Karpas-422 (cell line): ENCODE data around the gene TBCC. TPM values are rescaled to one million over a fixed set of nuclear protein-coding genes. Genes with fewer than 3 reads are reported as not detected.
"Not testable (repeated sequence)": the region's sequence is repeated elsewhere in the genome, so short reads cannot be mapped to it uniquely, and the experiment has no call there.

Source experiments
- DNase-seq: peaks from one replicate; pipeline ENCODE4 v3.0.0-alpha.2; 2015
- H2AFZ ChIP-seq: fragments of 200-600 bp; sonication (generic); 2 replicates; pipeline ENCODE4 v1.6.1; 2014; ENCODE audit warnings: antibody characterized with exemption, low read length, mixed read lengths
- H3K27ac ChIP-seq: fragments of 200-600 bp; sonication (generic); 2 replicates; pipeline ENCODE4 v1.5.1; 2014; ENCODE audit warnings: mild to moderate bottlenecking, low read length, moderate library complexity
- H3K27me3 ChIP-seq: fragments of 200-600 bp; sonication (generic); 2 replicates; pipeline ENCODE4 v1.6.1; 2014; ENCODE audit warnings: low read length, mixed read lengths
- H3K36me3 ChIP-seq: fragments of 200-600 bp; sonication (generic); 2 replicates; pipeline ENCODE4 v1.6.1; 2014; ENCODE audit warnings: low read length, mixed read lengths; ENCODE audit not compliant: insufficient read depth
- H3K4me1 ChIP-seq: fragments of 200-600 bp; sonication (generic); 2 replicates; pipeline ENCODE4 v1.6.1; 2014; ENCODE audit warnings: mild to moderate bottlenecking, low read length, mixed read lengths
- H3K4me2 ChIP-seq: fragments of 200-600 bp; sonication (generic); 2 replicates; pipeline ENCODE4 v1.6.1; 2014; ENCODE audit warnings: low read length, low read depth, mild to moderate bottlenecking; ENCODE audit not compliant: poor library complexity, severe bottlenecking
- H3K4me3 ChIP-seq: fragments of 200-600 bp; sonication (generic); 2 replicates; pipeline ENCODE4 v1.5.1; 2014; ENCODE audit warnings: mild to moderate bottlenecking, antibody characterized with exemption, low read length, mixed read lengths
- H3K79me2 ChIP-seq: fragments of 200-600 bp; sonication (generic); 2 replicates; pipeline ENCODE4 v1.6.1; 2014; ENCODE audit warnings: mild to moderate bottlenecking, low read length, mixed read lengths
- H3K9ac ChIP-seq: fragments of 200-600 bp; sonication (generic); 2 replicates; pipeline ENCODE4 v1.6.0; 2014; ENCODE audit warnings: low read length
- H3K9me2 ChIP-seq: fragments of 200-600 bp; sonication (generic), shearing (Covaris generic); replicated peaks from 2 replicates; pipeline ENCODE4 v1.6.0; 2014; ENCODE audit warnings: mild to moderate bottlenecking, low read length, moderate library complexity; ENCODE audit not compliant: insufficient read depth
- H3K9me3 ChIP-seq: fragments of 300-700, 200-600 bp; sonication (generic); 2 replicates; pipeline ENCODE4 v1.6.1; 2014; ENCODE audit warnings: low read length, mixed read lengths
- H4K20me1 ChIP-seq: fragments of 200-600 bp; sonication (generic); 2 replicates; pipeline ENCODE4 v1.6.1; 2014; ENCODE audit warnings: mild to moderate bottlenecking, antibody characterized with exemption, low read length, low read depth; ENCODE audit not compliant: insufficient read depth
- total RNA-seq: library from RNA; depleted of rRNA; stranded (reverse); fragments of >200 nt; shearing (Covaris generic); gene quantifications from 2 replicates; pipeline ENCODE4 v1.2.3, GENCODE V29; 2014; ENCODE audit warnings: low replicate concordance

Gene TBCC
- total RNA-seq, 1 experiment from 2014 or later, result 154 TPM

DNA sequence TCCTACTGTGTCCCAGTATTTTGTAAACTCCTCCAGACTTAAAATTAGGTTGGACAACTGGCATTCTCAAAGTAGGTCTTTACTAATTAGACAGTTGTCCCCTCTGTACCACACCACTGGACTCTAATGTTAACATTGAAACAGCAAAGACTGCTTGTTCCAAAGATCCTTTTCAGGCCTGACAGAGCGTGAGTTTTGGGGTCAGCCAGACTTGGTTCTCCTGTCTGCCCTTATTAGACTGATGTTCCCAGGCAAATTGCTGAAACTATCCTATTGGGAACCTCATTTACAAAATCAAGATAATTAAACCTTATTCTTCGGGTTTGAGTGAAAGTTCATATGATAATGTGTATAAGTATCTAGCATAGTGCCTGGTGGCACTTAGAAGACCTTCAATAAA is 32.2 kb upstream of the TBCC start:
- H3K4me1 ChIP-seq, result peaks cover 73% of the 10 kb centered on the region

DNA sequence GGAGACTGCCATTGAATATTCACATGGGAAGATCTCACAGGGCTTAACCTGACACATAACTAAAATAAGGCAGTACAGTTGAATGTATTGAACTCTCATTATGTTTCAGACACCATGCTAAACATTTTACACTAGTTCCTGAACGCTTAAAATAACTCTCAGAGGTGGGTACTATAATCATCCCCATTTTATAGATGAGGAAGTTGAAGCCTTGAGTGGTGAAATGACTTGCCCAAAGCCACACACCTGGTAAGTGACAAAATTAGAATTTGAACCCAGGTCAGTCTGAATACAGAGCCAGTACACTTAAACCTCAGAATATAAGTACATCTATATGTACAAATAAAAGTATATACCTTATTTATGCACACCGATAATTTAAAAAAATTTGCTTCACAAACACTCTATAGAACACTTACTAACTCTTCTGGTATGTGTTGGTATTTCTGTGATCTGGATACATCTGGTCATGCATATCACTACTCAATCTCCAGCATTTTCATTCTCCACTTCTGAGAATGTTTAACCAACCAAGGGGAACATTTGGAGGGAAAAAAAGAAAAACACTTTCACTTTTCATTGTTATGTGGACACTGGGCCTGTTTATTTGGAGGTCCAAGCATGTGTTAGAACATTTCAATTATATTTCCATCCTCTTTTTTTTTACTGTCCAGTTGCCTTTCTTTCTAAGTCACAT is 31.4 kb upstream of the TBCC start:
- Histone ChIP-seq H2AFZ (no peak overlapping the region; the same call in 1 of the 2 replicates), H3K9ac (peak overlapping the region; percentile 47), H4K20me1 (no peaks in the 10 kb centered on the region), H3K9me2 (no peaks in the 10 kb centered on the region), H3K4me3 (peak overlapping the region; percentile 33), H3K9me3 (no peaks in the 10 kb centered on the region), H3K36me3 (no peaks in the 10 kb centered on the region), H3K79me2 (peaks cover 16% of the 10 kb centered on the region), H3K27ac (peak overlapping the region; percentile 98), H3K4me1 (peaks cover 78% of the 10 kb centered on the region), H3K4me2 (peak overlapping the region; percentile 86), H3K27me3 (no peaks in the 10 kb centered on the region)
- DNase-seq, result peak; percentile 85

More for the DNA sequence above, 32.2 kb upstream of the TBCC start:
- Histone ChIP-seq H4K20me1 (no peaks in the 10 kb centered on the region), H3K9ac (peak overlapping the region; percentile 55), H2AFZ (peak overlapping the region; percentile 4; the same call in 1 of the 2 replicates), H3K9me3 (no peaks in the 10 kb centered on the region), H3K4me2 (peak overlapping the region; percentile 86), H3K27ac (peak overlapping the region; percentile 98), H3K79me2 (peaks cover 13% of the 10 kb centered on the region), H3K27me3 (no peaks in the 10 kb centered on the region), H3K9me2 (no peaks in the 10 kb centered on the region), H3K36me3 (no peaks in the 10 kb centered on the region), H3K4me3 (peak overlapping the region; percentile 32)
- DNase-seq, result peak; percentile 62

- not testable (repeated sequence) for H4K20me1 ChIP-seq, H3K27me3 ChIP-seq, H3K9me3 ChIP-seq, H3K9me2 ChIP-seq, H3K36me3 ChIP-seq
- Histone ChIP-seq H3K9ac (peak overlapping the region; percentile 54), H2AFZ (peak overlapping the region; percentile 4; the same call in 1 of the 2 replicates), H3K79me2 (peaks cover 17% of the 10 kb centered on the region), H3K27ac (peak overlapping the region; percentile 98), H3K4me2 (peak overlapping the region; percentile 52), H3K4me1 (peaks cover 82% of the 10 kb centered on the region), H3K4me3 (peak overlapping the region; percentile 19; the same call in 1 of the 2 replicates)
- peak; percentile 75 for DNase-seq
Observed at GRCh38 chr6:42774821-42775487, 29.1 kb upstream of the TBCC start.

DNA sequence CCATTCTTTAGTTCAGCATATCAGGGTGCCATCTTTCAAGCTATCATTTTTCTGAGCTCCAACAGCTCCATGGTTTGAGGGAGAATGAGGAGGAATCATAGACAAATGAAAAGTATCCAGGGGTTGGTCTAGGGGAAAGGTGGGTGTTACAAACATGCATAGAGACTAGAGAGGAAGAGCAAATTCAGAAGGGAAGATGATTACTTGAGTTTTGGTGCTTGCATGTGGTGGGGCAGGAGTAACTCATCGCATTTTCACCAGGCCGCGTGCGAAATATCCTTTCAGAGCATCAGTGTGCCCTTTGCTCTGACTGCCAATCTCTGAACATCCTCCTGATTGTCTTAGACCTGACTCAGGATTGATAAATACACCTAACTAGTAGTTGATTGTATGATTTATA is 28.3 kb upstream of the TBCC start:
- Histone ChIP-seq H3K4me3 (no peak overlapping the region), H2AFZ (no peak overlapping the region), H4K20me1 (no peaks in the 10 kb centered on the region), H3K9ac (peak overlapping the region; percentile 54), H3K4me2 (peak overlapping the region; percentile 52), H3K27ac (peak overlapping the region; percentile 98), H3K9me3 (no peaks in the 10 kb centered on the region), H3K9me2 (no peaks in the 10 kb centered on the region), H3K79me2 (peaks cover 9% of the 10 kb centered on the region), H3K4me1 (peaks cover 75% of the 10 kb centered on the region), H3K27me3 (no peaks in the 10 kb centered on the region), H3K36me3 (no peaks in the 10 kb centered on the region)
- peak; percentile 43 for DNase-seq

GRCh38 chr6:42771741-42772100 is 25.8 kb upstream of the TBCC start:
- Histone ChIP-seq H3K27me3 (no peaks in the 10 kb centered on the region), H4K20me1 (no peaks in the 10 kb centered on the region), H3K36me3 (no peaks in the 10 kb centered on the region), H3K4me2 (peak overlapping the region; percentile 94), H3K4me1 (peaks cover 50% of the 10 kb centered on the region), H3K4me3 (peak overlapping the region; percentile 70), H3K9ac (peak overlapping the region; percentile 72), H3K27ac (peak overlapping the region; percentile 98), H3K79me2 (peaks cover 8% of the 10 kb centered on the region), H2AFZ (no peak overlapping the region), H3K9me3 (no peaks in the 10 kb centered on the region), H3K9me2 (no peaks in the 10 kb centered on the region)
- peak; percentile 78 for DNase-seq

GRCh38 chr6:42769836-42770235 is 23.9 kb upstream of the TBCC start:
- Histone ChIP-seq H3K4me1 (peaks cover 36% of the 10 kb centered on the region), H3K4me3 (no peak overlapping the region), H3K9ac (no peak overlapping the region), H2AFZ (no peak overlapping the region), H3K79me2 (peaks cover 8% of the 10 kb centered on the region), H3K27ac (peak overlapping the region; percentile 7; the same call in 1 of the 2 replicates), H3K9me2 (no peaks in the 10 kb centered on the region), H3K9me3 (no peaks in the 10 kb centered on the region), H3K36me3 (no peaks in the 10 kb centered on the region), H4K20me1 (no peaks in the 10 kb centered on the region), H3K4me2 (no peak overlapping the region), H3K27me3 (no peaks in the 10 kb centered on the region)
- no peak for DNase-seq

- no peaks in the 10 kb centered on the region for H3K36me3 ChIP-seq
- no peaks in the 10 kb centered on the region for H4K20me1 ChIP-seq
- peaks cover 28% of the 10 kb centered on the region for H3K4me1 ChIP-seq
- H3K79me2 ChIP-seq, result peaks cover 8% of the 10 kb centered on the region
- DNase-seq, result no peak
- no peak overlapping the region for H3K27ac ChIP-seq
- H3K4me3 ChIP-seq, result no peak overlapping the region
- no peak overlapping the region for H3K9ac ChIP-seq
- no peaks in the 10 kb centered on the region for H3K9me3 ChIP-seq
- no peak overlapping the region for H2AFZ ChIP-seq
- H3K4me2 ChIP-seq, result no peak overlapping the region
- H3K9me2 ChIP-seq, result no peaks in the 10 kb centered on the region
- no peaks in the 10 kb centered on the region for H3K27me3 ChIP-seq
Observed at GRCh38 chr6:42769051-42769450, 23.1 kb upstream of the TBCC start.

- Histone ChIP-seq H3K9me3 (no peaks in the 10 kb centered on the region), H3K4me3 (no peak overlapping the region), H3K9ac (no peak overlapping the region), H2AFZ (no peak overlapping the region), H3K4me1 (peaks cover 8% of the 10 kb centered on the region), H3K79me2 (no peaks in the 10 kb centered on the region), H3K36me3 (no peaks in the 10 kb centered on the region), H3K9me2 (no peaks in the 10 kb centered on the region), H3K27ac (no peak overlapping the region), H3K4me2 (no peak overlapping the region), H3K27me3 (no peaks in the 10 kb centered on the region), H4K20me1 (no peaks in the 10 kb centered on the region)
- DNase-seq, result no peak
Observed at GRCh38 chr6:42766163-42766670, 20.3 kb upstream of the TBCC start.
